Liver (tissue), 3 donors: ENCODE data around the gene MYLK3.

ENCODE experiments used
- NR2F2 ChIP-seq: IDR thresholded peaks from 2 replicates; pipeline ENCODE4 v1.6.1; 2016; ENCODE audit warnings: antibody characterized with exemption
- TF ChIP-seq, protein P1 (sequence below): fragments of 150-350 bp; IDR thresholded peaks from 2 replicates; pipeline ENCODE4 v1.5.1; 2017; ENCODE audit warnings: improper control_type of control experiment, low read depth, low read length; ENCODE audit not compliant: missing input control
- donor health status: healthy.
- donor health status: healthy.

DNA sequence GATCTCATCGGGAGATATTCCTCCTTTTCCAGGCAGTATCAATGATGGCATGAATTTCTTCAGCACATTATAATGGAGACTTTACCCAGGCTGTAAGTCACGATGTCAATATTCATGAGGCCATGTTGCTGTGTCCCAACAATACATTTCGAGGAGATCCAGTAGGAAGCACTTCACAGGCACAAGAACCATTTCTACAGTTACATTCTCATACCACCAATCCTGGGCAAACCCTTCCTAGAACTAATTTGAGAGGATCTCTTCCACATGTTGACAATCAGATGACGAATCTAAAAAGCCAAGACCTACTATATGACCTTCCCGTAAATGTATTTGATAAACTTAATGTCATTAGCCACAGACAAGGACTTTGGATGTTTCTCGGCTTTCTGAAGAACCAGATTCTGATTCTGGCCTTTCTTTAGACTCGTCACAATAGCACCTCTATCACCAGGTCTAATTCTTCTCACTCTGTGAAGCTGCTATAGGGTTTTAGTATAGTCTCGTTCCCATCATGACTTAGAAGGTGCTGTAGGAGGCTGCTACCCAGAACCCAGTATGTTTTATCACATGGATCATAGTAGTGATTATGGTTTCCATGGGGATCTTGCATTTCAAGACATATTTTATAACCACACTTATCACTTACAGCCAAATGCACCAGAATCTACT is 42.6 kb upstream of the MYLK3 start:
- TF ChIP-seq NR2F2, result no peak
- TF ChIP-seq, protein P1, sequence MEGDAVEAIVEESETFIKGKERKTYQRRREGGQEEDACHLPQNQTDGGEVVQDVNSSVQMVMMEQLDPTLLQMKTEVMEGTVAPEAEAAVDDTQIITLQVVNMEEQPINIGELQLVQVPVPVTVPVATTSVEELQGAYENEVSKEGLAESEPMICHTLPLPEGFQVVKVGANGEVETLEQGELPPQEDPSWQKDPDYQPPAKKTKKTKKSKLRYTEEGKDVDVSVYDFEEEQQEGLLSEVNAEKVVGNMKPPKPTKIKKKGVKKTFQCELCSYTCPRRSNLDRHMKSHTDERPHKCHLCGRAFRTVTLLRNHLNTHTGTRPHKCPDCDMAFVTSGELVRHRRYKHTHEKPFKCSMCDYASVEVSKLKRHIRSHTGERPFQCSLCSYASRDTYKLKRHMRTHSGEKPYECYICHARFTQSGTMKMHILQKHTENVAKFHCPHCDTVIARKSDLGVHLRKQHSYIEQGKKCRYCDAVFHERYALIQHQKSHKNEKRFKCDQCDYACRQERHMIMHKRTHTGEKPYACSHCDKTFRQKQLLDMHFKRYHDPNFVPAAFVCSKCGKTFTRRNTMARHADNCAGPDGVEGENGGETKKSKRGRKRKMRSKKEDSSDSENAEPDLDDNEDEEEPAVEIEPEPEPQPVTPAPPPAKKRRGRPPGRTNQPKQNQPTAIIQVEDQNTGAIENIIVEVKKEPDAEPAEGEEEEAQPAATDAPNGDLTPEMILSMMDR, result no peak
